Stimulated activated CD4-positive, alpha-beta T cell treated with anti-CD3 and anti-CD28 coated beads, Interleukin-4, amount 100 ng/mL, for 1 hour (primary cell): ENCODE data around the gene DTD2.
A peak's percentile ranks its signal among the peaks of the same experiment; 100 is the strongest.
"Not testable (repeated sequence)": the region's sequence is repeated elsewhere in the genome, so short reads cannot be mapped to it uniquely, and the experiment has no call there.

Source experiments
- DNase-seq: peaks from one replicate; pipeline ENCODE4 v3.0.0-alpha.2; 2020

The DTD2 gene

DNA sequence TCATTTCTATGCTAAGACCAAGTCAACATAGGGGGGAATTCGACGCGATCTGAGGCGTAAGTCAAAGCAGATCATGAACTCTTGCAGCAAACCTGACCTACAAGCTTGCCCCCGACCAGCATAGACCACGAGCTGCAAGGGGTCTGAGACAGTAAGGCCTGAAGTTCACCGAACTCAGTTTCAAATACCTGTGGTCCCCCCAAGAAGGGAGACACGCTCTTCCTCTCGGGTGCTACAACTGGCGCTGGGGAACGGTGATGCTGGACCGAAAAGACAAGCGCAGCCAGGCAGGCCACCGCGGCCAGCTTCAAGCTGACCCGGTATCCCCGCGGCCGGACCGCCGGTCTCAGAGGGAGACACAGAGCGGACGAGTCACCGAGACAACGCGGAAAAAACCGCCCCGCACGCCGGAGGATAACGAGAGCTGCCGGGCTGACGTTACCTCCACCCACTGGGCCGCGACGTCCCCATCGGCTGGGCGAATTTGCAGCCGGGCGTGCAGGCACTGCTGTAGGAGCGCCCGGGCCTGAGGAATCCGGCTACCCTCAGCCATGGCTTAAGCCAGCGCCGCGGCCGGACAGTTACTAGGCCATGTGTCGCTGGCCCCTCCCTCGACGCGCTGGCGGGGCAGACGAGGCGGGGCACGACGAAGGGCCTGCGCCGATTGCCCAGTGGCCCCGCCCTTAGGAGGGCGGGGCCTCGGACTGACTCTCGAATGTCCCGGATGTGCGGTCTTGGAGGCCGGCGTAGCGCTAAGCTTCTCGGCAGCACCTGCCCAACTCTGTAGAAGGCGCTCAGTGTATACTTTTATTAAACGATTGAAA, at the start of gene DTD2:
TSS of gene DTD2 (minus strand) at position 666 of the 824 bp plus-strand sequence. CDS start at position 553, 113 bp downstream.
- peak; percentile 90 for DNase-seq

DNA sequence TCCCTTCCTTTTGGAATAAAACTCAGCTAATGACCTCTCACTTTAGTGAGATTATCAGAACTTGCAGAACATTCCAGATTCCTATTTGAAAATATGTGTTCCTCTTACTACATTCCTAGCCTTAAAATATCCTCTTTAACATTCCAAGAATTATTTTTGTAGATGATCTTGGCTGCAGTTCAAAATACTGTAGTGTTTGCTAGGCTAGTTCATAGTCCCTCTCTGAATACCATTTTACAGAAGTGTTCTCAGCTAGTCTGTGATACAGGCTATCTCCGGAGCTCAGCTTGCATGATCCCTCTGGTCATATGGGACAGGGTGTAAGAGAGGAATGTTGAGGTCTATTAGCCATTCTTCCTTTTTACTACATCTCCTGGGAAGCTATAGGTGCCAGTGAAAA, 48.1 kb upstream of the DTD2 start:
- DNase-seq, result no peak

DNA sequence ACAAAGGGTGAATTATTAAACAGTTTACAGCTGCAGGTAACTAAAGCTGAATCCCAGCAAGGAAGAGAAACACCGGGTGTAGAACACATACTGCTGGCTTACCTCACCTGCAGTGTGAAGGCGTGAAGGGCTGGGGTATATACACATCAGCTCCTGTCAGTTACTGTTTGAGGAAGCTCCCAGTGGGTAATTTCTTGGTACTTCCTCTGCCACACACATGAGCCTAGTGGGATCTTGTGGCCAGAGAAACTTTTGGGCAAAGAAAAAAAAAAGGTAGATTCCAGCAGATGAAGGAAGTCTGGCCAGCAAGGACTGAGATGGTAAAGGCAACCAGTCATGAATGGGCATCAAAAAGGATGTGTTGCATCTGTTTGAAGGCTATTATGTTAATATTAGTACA, 44.6 kb upstream of the DTD2 start:
- DNase-seq, result no peak

DNA sequence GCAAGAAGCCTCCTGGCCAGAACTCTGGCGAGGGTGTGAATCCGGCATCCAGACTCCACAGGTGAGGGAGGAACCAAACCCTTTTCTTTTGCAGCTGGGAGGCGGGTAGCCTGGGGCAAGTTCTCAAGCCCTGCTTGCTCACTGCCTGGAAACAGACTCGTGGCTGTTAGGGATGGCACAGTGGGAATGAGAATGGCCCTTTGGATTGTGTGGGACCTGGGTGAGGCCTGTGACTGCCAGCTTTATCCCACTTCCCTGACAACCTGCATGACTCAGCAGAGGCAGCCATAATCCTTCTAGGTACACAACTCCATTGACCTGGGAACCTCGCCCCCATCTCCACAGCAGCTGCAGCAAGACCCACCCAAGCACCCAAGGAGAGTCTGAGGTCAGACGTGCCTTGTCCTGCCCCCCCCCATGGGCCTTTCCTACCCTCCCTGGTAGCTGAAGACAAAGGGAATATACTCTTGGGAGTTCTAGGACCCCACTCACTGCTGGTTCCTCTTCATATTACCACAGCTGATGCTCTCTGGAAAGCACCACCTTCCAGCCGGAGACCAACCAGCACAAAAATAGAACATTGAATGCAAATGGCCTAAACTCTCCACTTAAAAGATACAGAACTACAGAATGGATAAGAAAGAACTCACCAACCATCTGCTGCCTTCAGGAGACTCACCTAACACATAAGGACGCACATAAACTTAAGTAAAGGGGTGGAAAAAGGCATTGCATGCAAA, 35.6 kb upstream of the DTD2 start:
- no peak for DNase-seq

DNA sequence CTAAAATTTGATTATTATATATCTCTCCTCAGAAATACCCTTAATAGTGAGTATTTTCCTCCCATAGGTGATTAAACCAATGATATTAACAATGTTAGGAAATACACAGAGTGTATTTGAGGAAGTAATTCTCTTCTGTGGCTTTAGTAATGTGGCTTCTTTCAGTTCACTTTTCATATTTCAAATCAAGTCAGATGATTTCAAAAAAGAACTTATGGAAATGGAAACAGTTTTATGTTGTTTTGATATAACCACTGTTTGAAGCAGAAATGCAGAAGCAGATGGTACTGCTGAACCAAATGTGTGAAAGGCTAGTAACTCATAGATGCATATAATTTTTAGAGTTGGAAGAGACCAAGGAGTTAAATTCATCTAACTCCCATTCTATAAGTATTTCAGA, 32.4 kb upstream of the DTD2 start:
- DNase-seq, result no peak

DNA sequence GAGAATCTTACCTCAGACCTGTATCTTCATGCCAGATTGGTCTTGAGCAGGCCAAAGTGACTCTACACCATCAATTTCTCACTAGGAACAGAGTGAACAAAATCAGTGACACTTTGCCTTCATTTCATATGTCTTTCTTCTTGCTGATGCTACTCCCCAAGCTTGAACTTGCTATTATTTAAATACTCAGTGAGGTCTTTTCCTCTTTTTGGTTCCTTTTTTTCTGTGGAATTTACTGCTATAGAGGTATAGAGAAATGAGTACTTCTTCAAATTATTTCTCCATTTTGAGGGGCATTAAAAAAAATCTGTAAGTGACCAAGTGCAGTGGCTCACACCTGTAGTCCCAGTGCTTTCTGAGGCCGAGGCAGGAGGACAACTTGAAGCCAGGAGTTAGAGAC, 30.6 kb upstream of the DTD2 start, which contains the start of gene GPR33:
TSS of gene GPR33 (minus strand) at position 154 of the 400 bp plus-strand sequence. CDS start 4,074 bp downstream, outside the sequence.
- DNase-seq, result no peak

DNA sequence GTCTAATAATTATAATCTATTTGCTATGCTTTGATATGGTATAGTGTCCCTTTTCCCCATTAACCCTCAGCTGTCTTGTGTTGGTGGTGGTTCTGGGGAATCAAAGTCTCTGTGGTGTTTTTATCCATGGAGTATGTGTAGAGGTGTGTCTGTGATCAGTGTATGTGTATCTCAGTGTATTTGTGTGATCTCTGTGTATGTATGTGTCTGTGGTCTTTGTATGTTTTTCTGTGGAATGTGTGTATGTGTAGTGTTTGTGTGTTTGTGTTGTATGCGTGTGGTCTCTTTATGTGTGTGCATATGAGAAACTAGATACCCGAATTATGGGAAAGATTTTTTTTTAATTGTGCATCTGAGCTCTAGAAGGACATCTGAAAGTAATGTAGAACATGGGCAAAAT, 29.5 kb upstream of the DTD2 start:
- DNase-seq, result no peak

DNA sequence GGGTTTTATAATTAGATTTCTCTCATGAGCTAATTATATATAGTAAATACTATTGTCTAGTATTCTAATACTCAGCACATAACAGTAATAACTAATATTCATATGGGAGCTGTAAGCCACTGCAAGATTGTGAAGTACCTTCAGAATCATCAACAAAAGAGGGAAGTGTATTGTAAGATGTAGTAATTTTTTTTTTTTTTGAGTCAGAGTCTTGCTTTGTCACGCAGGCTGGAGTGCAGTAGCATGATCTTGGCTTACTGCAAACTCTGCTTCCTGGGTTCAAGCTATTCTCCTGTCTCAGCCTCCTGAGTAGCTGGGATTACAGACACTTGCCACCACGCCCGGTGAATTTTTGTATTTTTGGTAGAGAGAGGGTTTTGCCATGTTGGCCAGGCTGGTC, 27.4 kb upstream of the DTD2 start:
- DNase-seq, result no peak

DNA sequence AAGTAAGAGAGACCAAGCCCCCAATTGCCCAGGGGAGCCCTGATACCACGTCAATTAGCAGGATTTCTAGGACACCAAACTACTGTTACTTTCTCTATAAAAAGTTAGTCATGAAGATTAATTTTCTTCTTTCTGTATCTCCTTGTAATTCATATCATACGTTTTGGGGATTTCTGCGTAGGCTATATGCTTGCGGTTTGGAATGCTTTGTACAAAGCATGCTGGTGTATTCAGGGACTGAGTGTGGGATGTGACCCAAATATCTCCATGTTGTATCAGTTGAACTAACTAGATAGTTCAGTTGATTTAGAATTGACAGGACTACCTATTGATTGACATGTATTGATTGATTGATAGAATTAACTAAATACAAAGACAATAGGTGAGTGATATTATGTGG, 22.9 kb upstream of the DTD2 start:
- DNase-seq, result no peak

DNA sequence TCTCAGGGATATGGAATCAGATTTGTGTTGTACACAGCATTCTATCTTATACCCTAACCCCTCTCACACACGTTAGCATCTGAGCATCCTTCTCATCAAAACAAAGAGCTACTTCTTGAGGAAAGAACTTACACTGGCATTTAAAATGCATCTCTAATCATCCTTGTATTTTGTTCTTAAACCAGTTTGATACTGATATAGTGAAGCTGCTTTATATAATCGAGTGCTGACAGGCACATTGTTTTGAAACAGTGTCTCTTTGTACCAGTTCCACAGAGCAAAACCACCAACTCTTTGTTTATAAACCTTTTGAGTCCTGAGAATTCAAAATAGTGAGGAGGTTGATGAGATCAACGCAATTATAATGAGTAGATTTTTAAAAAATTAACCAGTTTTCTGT, 21.7 kb upstream of the DTD2 start:
- no peak for DNase-seq

DNA sequence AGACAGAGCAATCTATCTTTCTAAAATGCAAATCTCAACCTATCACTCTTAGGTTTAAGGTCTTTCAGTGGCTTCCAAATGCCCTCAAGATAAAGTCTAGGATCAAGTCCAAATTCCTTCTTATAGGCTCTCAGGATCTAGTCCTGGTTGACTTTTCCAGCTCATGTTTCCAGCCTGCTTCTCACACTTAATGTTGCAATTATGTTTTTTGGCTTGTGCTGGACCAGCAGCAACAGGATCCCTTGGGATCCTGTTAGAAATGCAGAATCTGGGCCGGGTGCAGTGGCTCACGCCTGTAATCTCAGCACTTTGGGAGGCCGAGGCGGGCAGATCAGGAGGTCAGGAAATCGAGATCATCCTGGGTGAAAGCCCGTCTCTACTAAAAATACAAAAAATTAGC, 19.9 kb upstream of the DTD2 start:
- no peak for DNase-seq

DNA sequence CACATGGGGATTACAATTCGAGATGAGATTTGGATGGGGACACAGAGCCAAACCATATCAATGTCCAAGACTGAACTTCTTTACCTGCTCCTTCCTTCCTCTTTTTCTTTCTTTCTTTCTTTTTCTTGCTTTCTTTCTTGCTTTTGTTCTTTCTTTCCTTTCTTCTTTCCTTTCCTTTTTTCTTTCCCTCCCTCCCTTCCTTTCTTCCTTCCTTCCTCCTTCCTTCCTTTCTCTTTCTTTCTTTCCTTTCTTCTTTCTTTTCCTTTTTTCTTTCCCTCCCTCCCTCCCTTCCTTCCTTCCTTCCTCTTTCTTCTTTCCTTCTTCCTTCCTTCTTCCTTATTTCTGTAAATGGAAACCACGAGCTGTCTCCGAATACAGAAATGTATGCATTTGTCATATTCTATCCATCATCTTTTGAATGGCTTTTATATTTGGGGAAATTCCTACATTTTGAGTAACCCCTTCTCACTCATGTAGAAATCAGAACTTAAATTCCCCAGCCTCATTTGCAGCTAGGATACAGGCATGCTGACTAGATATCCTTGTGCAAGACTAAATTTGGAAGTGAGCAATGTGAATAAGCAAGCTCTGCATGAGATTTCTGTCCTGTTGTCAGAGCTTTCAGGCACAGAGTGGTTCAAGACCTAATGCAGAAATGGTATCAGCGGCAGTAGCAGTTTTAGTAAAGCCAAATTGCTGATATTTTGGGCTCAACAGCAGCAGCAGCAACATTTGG, 19.0 kb upstream of the DTD2 start:
- no peak for DNase-seq

DNA sequence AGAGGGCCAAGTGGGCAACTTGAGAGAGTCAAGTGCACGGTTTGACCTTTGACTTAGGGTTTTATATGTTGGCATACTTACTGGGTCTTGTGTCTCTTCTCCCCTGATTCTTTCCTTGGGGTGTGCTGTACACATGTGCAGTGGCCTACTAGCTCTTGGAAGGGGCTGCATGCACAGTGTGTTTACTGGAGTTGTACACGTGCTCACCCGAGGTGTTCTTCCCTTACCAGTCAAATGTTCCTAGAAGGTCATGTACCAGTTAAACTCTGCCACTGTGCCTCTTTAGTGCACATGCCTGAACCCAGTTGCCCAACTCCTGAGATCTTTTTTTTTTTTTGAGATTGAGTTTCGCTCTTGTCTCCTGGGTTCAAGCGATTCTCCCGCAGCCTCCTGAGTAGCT, 9.2 kb upstream of the DTD2 start:
- DNase-seq, result no peak

DNA sequence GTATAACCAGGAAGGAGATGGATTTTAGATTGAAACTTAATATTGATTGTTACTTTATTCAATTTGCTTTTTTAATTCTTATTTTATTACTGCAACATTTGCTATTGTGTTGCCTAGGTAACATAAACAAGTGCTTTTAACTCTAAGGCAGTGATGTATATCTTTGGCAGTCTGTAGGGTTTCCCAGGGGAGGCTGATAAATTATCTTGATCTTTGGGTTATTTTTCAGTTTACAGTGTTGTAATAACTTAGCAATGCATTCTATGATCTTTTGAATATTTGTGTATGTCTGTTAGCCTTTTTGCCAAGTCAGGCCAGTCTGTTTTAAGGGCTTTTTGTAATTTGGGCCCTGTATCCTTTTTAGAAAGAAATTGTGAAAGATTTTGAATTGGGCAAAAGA, 7.8 kb upstream of the DTD2 start:
- DNase-seq, result no peak

DNA sequence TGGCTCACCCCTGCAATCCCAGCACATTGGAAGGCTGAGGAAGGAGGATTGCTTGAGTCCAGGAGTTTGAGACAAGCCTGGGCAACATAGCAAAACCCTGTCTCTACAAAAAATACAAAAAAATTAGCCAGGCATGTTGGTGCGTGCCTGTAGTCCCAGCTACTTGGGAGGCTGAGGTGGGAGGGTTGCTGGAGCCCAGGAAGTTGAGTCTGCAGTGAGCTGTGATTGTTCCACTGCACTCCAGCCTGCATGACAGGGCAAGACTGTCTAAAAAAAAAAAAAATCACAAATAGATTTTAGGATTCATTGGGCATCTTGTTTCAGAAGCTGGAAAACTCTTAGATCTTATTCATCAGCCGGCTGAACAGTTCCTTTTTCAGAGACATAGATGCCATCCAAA, 5.1 kb upstream of the DTD2 start:
- not testable (repeated sequence) for DNase-seq

DNA sequence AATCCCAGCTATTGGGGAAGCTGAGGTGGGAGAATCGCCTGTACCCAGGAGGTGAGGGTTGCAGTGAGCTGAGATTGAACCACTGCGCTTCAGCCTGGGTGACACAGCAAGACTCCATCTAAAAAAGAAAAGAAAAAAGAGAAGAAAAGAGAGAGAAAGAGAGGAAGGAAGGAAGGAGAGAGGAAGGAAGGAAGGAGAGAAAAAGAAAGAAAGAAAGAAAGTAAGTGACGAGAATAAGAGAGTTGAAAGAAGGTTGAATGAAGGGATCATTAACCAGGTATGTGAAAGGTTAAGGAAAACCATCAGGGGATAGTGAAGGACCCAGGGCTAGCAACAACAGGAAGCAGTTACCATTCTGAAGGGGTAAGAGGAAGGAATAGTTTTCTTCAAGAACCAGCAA, 4.2 kb upstream of the DTD2 start:
- no peak for DNase-seq

DNA sequence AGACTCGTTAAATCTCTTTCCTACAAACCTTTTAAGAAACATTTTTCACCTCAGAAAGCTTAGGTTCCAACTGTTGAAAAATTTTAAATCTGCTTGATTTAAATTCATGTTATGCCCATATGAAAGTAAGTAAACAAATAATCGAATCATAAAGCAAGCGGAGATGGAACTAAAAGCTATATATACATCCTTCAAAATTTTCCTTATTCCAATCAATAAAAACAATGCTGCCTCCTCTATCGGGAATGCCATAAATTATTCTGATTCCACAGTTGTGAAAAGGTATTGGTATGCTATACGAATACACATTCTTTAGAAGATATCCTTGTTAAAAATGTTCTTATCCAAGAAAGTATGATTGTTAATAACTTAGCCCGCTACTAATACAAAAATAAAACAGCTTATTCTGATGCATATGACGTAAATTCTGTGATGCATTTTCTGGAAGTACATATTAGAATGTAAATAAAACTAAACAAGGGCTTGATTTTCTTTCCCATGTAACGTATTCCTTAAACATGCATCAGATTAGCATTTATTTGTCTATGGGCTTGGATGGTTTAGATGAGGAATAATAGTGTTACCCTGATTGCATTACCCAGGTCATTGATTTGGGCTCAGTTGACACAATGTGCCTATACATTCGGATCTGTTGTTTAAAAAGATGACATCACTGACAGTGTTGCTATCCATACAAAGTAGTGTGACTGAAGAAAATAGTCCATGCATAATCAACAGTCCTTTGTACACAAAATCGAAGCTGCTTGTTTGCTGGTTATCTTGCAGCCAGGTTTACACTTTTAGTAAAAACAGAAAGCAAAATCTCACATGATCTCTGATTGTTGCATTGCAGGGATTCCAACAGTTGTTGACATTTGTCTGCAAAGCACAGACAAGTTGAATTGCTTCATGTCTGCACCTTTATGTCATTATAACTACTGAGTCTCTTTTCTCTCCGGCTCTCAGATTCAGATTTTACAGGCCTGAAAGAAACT, 656 bp upstream of the DTD2 start:
- DNase-seq, result no peak

DNA sequence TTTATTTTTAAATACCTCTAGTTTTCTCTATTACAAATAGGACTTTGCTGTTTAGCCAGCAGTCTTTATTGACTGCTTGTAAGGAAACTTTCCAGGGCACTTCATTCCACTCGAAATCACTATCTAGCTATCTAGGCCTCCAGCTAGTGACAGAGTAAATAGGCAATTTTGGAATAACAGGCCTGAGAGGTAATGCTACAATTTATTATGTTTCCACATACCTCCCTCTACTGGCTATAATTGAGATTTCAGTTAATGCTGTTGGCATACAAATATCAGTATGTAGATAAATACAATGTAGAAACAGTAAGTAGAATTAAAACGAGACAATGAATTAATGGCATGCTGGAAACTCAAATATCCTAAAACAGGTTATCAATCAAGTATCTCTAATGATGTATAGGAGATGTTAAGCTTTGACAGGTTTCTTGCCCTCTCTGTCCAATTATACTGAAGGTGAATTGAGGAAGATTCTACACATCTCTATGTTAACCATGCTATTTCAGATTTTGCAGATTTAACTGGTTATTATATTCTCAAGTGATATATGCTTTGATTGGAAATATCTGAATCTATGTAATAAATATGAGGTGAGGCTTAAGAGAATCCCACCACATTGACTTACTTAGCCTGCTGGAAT, 7.2 kb downstream of the DTD2 start:
- no peak for DNase-seq

DNA sequence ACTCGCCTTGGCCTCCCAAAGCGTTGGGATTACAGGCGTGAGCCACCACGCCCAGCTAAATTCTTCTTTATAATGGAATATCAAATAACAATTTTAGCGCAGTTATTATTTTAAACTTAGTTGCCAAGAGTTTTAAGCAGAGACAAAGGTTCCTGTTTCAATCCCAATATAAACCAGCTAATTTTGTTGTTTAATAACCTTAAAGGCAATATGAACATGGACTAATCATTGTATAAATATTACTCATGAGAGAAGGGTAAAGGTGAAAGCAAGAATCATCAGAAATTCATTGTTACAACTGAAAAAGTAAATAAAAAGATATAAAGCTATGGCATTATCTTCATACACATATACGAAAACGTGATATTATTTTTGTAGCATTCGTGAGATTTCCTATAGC, 8.2 kb downstream of the DTD2 start:
- DNase-seq, result no peak

DNA sequence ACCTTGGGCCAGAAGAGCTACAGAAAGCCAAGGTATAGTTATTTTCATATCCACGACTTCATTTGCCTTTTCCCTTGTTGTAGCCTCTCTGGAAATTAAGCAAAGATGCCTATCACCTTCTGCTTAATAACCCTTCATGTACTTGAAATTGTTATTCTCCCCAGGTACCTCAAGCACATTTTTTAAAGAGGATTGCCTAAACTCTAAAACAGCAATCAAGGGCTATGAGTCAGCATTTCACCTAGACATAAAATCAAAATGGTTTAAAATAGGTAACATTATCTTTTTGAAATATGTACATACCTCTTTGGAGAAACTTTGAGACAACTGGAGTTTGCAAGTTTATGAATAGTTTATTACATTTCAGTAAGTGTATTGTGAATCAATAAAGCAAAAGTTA, 11.6 kb downstream of the DTD2 start:
- no peak for DNase-seq

DNA sequence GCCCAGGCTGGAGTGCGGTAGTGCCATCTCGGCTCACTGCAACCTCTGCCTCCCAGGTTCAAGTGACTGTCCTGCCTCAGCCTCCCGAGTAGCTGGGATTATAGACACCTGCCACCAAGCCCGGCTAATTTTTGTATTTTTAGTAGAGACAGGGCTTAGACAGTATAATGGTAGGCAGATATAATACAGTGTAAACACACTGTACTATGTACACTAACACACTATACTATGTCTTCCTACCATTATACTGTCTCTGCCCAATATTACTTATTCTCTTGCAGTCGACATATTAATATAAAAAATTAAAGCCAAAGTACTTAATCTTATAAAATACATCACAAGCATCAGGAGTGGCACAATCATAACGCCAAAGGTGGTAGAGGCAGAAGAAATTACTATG, 15.0 kb downstream of the DTD2 start:
- DNase-seq, result no peak
